Activated naive CD4-positive, alpha-beta T cell treated with anti-CD3 and anti-CD28 coated beads, Interleukin-2, amount 50 U/mL, for 24 hours (primary cell): ENCODE data around the gene NR6A1.

Experiments
- H3K27ac Mint-ChIP-seq: one replicate; pipeline ENCODE4 v1.8.0; 2021; ENCODE audit warnings: mild to moderate bottlenecking, mixed read lengths
- H3K27me3 Mint-ChIP-seq: one replicate; pipeline ENCODE4 v1.8.0; 2021; ENCODE audit warnings: mixed read lengths
- H3K36me3 Mint-ChIP-seq: one replicate; pipeline ENCODE4 v1.8.0; 2021; ENCODE audit warnings: mixed read lengths
- H3K4me1 Mint-ChIP-seq: one replicate; pipeline ENCODE4 v1.8.0; 2021; ENCODE audit warnings: mixed read lengths
- H3K4me3 Mint-ChIP-seq: one replicate; pipeline ENCODE4 v1.8.0; 2021; ENCODE audit warnings: mild to moderate bottlenecking, mixed read lengths
- H3K9me3 Mint-ChIP-seq: one replicate; pipeline ENCODE4 v1.8.0; 2021; ENCODE audit warnings: mixed read lengths

Gene NR6A1

DNA sequence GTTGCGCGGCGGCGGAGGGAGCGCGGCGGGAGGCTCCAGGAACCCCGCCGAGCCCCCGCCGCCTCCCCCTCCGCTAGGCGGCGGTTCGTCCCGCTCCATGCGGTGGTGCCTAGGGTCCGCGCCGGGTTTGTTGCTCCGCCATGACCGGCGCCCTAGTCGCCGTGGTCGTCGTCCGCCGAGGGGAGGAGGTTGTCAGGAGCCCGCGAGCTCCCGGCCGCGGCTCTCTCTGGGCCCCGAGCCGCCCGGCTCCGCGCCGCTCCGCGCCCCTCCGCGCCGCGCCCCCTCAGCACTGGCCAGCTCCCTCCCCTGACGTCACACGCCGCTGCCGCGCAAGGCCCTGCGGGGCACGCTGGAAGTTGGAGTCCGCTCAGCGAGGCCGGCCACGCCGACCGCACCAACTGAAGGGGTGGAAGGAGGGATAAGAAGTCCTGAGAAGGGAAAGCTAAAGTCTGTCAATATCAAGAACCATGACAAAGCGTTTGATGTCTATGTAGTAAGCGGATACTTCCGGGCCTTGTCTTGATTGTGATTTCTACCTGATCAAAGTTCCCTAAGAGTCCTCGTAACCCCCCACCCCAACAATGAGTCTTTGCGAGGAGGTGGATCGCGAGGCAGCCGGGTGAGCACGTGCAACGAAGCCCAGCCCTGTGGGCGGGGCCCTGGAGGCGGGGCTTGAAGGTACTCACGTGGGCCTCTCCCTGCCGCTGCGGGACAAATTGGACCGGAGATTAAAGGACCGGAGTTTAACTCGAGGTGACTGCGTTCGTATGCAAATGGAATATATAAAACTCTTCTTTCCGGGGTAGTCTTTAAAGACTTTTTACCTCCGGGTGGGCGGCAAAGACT is at the start of gene NR6A1:
TSS of gene NR6A1 (minus strand) at position 291 of the 846 bp plus-strand sequence.
- H3K27ac Mint-ChIP-seq, result peak within 1 kb of the TSS; percentile 93
- H3K27me3 Mint-ChIP-seq, result peaks cover 64% of the 10 kb centered on the region
- peaks cover 46% of the 10 kb centered on the region for H3K4me1 Mint-ChIP-seq
- no peaks in the 10 kb centered on the region for H3K36me3 Mint-ChIP-seq
- H3K9me3 Mint-ChIP-seq, result no peaks in the 10 kb centered on the region
- peak within 1 kb of the TSS; percentile 96 for H3K4me3 Mint-ChIP-seq

DNA sequence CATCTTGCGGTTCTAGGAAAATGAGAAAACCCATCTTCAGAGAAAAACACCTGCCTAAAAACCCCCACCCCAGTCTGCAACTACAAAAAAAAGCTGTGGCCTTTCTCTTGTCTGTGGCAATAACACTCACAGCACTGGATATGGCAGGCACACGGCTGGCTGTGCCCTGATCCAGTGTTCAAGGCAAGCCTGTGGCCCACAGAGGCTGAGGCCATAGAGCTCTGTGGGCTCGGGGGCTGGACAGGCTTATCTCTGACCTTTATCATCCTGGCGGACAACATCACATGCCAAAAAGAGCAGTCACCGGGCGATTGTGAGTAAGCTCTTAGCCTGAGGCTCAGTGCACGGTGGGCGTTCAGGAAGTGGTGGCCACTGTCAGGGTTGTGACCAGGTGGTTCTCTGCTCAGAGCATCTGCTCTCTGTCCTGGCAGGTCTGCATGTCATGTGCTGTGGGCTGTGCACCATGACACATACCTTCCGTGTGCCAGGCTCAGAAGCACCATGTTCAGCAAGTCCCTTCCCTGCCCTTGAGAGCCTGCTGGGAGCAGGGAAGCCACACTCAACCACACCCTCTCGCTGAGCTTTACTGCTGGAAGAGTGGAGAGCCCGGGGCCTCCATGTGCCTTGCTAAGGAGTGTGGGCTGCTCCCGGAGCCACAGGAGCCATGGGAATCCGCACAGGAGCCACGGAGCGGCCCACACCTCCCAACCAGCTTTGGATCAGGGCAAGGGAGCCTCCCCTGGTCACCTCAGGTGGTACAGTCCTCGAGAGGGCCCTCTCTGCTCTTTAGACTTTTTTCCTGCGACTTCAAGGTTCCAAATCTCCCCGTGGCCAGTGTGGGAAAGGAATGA is 47.5 kb upstream of the NR6A1 start:
- Mint-ChIP-seq H3K4me3 (no peak overlapping the region), H3K27me3 (no peaks in the 10 kb centered on the region), H3K4me1 (no peaks in the 10 kb centered on the region), H3K36me3 (no peaks in the 10 kb centered on the region), H3K27ac (no peak overlapping the region), H3K9me3 (no peaks in the 10 kb centered on the region)

DNA sequence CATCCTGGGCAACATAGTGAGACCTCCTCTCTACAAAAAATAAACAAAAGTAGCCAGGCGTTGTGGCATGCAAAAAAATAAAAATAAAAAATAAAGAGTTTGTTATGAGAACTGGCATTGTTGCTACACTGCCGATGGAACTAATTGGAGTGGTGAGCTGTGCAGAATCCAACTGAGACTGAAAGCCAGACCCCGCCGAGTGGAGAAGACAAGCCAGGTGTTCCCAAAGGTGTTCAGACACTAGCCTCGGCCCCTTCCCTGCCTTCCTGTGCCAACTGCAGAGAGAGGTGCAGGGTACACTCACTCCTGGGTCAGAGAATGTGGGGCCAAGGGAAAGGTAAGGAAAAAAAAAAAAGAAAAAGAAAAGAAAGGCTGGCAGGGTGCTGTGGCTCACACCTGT is 44.5 kb upstream of the NR6A1 start:
- Mint-ChIP-seq H3K4me3 (no peak overlapping the region), H3K27ac (no peak overlapping the region), H3K4me1 (no peaks in the 10 kb centered on the region), H3K9me3 (no peaks in the 10 kb centered on the region), H3K27me3 (no peaks in the 10 kb centered on the region), H3K36me3 (no peaks in the 10 kb centered on the region)

DNA sequence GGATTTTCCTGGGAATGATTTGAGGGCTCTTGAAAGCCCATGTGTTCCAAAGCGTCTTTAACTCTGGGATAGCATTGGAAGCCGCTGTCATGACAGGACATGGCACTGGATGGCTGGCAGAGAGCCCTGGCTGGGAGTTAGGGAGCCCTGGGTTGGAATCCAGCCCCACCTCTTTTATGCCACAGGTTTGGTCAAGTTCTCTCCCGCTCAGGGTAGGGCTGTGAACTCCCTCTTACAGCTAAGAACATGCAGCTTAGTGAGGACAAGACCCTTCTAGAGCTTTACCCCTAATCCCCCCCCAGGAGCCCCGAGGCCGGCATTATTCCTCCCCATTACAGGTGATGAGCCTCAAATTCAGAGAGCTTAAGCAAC is 43.0 kb upstream of the NR6A1 start:
- no peaks in the 10 kb centered on the region for H3K27me3 Mint-ChIP-seq
- H3K36me3 Mint-ChIP-seq, result no peaks in the 10 kb centered on the region
- H3K4me1 Mint-ChIP-seq, result no peaks in the 10 kb centered on the region
- H3K4me3 Mint-ChIP-seq, result no peak overlapping the region
- no peaks in the 10 kb centered on the region for H3K9me3 Mint-ChIP-seq
- no peak overlapping the region for H3K27ac Mint-ChIP-seq

DNA sequence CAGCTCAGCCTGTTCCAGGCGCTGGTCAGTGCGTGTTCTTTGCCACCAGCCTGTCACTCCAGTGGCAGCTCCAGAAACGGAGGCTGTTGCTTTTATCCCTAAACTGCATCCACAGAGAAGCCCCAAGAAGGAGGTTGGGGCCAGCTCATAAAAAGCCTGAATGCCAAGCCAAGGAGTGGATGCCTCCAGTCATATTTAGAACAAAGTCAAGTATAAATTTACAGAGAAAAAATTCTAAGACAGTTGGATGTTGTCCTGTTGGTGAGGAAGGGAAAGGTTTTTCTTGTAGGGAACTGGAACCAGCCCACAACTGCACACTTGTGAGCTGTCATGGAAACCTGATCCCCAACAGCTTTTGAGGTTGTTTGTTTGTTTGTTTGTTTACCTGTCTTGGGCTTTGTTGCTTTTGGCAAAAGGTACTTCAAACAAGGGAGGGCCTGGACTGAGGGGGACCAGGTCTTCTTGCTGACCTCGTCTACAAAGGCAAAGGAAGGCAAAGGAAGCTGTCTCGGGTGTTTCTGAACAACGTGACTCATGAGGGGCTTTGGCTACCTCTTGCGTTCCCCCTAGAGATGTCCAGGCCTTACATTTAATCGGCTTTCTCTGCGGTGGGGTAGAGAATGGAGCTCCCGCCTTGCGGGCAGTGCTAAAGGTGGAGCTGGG is 42.5 kb upstream of the NR6A1 start:
- Mint-ChIP-seq H3K27ac (no peak overlapping the region), H3K27me3 (no peaks in the 10 kb centered on the region), H3K36me3 (no peaks in the 10 kb centered on the region), H3K4me1 (no peaks in the 10 kb centered on the region), H3K9me3 (no peaks in the 10 kb centered on the region), H3K4me3 (no peak overlapping the region)

DNA sequence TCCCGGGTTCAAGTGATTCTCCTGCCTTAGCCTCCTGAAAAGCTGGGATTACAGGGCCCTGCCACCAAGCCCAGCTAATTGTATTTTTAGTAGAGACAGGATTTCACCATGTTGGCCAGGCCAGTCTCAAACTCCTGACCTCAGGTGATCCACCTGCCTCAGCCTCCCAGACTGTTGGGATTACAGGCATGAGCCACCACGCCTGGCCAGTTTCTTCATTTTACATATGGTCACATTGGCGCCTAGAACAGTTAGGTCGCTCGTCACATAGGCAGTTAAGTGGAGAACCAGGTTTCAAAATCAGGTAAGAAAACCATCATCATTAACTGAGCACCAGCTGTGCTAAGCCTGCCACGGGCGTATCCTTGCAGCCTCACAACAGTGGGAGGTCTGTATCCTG is 41.9 kb upstream of the NR6A1 start:
- Mint-ChIP-seq H3K4me3 (no peak overlapping the region), H3K27me3 (no peaks in the 10 kb centered on the region), H3K4me1 (no peaks in the 10 kb centered on the region), H3K27ac (no peak overlapping the region), H3K9me3 (no peaks in the 10 kb centered on the region), H3K36me3 (no peaks in the 10 kb centered on the region)

DNA sequence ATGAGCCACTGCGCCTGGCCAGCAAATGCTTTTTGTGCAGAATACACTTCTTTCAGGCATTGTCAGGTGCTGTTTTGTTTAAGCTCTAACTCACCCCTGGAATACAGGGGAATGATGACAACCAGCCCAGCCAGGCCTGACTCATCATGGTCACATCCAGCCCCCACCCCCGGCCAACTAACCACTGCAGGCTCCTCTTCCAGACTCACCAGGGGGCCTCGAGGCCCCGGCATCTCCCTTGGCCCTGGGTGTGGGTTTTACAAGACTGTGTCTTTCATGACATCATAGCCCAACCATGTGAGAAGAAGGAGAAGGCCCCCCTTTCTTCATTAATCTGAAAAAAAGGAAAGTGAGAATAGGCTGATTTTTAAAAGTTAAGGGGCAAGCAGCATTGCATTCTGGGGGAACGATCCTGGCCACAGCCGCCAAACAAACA is 41.3 kb upstream of the NR6A1 start:
- Mint-ChIP-seq H3K9me3 (no peaks in the 10 kb centered on the region), H3K36me3 (no peaks in the 10 kb centered on the region), H3K4me3 (no peak overlapping the region), H3K4me1 (no peaks in the 10 kb centered on the region), H3K27me3 (no peaks in the 10 kb centered on the region), H3K27ac (no peak overlapping the region)

DNA sequence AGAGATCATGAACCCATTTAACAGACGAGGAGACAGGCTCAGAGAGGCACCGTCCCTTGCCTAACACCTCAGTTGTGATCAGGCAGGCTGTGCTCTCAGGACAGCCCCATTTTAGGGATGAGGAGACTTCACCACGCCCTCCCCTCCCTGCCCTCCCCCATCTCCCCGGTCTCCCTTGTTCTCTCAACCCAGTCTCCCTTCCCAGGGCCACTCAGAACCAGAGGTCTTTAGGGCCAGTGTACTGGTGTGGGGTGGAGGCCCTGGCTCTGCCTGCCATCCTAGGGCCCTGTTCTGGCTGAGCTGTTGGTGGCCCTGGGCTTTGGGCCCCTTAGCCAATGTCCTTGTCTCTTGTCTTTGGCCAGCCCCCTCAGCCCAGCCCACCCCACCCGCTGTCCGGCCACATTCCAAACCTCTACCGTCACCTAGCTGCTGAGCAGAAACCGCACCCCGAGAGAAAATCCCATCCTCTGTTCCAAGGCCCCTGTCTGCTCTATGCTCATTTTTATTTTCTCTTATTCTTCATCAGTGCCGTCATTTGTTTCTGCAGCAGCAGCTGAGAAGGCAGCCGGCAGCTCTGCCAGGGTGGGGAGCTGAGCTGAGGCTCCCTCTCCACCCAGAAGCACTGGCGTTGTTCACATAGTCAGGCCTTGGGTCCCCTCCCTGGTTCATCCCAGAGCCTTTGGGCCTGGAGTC is 39.7 kb upstream of the NR6A1 start:
- no peaks in the 10 kb centered on the region for H3K36me3 Mint-ChIP-seq
- H3K27ac Mint-ChIP-seq, result no peak overlapping the region
- no peak overlapping the region for H3K4me3 Mint-ChIP-seq
- no peaks in the 10 kb centered on the region for H3K4me1 Mint-ChIP-seq
- no peaks in the 10 kb centered on the region for H3K9me3 Mint-ChIP-seq
- no peaks in the 10 kb centered on the region for H3K27me3 Mint-ChIP-seq

DNA sequence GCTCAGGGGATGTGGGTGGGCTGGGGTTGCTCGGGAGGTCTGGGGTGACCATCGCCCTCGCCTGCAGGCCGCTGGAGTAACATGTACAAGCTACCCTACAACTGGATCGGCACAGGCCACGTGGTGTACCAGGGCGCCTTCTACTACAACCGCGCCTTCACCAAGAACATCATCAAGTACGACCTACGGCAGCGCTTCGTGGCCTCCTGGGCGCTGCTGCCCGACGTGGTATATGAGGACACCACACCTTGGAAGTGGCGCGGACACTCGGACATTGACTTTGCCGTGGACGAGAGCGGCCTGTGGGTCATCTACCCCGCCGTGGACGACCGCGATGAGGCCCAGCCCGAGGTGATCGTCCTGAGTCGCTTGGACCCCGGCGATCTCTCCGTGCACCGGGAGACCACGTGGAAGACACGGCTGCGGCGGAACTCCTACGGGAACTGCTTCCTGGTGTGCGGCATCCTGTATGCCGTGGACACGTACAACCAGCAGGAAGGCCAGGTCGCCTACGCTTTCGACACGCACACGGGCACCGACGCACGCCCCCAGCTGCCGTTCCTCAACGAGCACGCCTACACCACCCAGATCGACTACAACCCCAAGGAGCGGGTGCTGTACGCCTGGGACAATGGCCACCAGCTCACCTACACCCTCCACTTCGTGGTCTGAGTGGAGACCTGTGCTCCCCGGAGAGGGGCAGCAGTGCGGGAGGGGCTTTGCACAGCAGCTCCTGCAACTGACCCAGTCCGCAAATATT is 38.8 kb upstream of the NR6A1 start:
- H3K27ac Mint-ChIP-seq, result no peak overlapping the region
- H3K36me3 Mint-ChIP-seq, result no peaks in the 10 kb centered on the region
- no peak overlapping the region for H3K4me3 Mint-ChIP-seq
- H3K27me3 Mint-ChIP-seq, result no peaks in the 10 kb centered on the region
- no peaks in the 10 kb centered on the region for H3K4me1 Mint-ChIP-seq
- no peaks in the 10 kb centered on the region for H3K9me3 Mint-ChIP-seq

DNA sequence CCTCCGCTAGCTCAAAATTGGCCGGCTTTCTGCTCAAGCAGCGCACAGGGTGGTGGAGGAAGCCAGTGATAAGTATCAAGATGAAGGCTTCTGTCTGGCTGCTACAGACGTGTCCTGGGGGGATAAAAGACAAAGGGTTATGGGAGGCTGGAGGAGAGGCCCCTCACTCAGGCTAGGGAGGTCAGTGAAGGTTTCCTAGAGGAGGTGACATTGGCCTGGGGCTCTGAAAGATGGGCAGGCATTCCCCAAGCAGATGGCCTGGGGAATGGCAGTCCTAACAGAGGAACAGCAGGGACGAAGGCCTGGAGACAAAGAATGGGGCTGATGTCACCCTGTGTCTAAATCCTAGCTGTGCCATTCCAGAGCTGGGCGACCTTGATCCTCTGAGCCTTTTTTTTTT is 38.1 kb upstream of the NR6A1 start:
- H3K9me3 Mint-ChIP-seq, result no peaks in the 10 kb centered on the region
- no peaks in the 10 kb centered on the region for H3K27me3 Mint-ChIP-seq
- H3K4me1 Mint-ChIP-seq, result no peaks in the 10 kb centered on the region
- H3K27ac Mint-ChIP-seq, result no peak overlapping the region
- H3K4me3 Mint-ChIP-seq, result no peak overlapping the region
- H3K36me3 Mint-ChIP-seq, result no peaks in the 10 kb centered on the region

DNA sequence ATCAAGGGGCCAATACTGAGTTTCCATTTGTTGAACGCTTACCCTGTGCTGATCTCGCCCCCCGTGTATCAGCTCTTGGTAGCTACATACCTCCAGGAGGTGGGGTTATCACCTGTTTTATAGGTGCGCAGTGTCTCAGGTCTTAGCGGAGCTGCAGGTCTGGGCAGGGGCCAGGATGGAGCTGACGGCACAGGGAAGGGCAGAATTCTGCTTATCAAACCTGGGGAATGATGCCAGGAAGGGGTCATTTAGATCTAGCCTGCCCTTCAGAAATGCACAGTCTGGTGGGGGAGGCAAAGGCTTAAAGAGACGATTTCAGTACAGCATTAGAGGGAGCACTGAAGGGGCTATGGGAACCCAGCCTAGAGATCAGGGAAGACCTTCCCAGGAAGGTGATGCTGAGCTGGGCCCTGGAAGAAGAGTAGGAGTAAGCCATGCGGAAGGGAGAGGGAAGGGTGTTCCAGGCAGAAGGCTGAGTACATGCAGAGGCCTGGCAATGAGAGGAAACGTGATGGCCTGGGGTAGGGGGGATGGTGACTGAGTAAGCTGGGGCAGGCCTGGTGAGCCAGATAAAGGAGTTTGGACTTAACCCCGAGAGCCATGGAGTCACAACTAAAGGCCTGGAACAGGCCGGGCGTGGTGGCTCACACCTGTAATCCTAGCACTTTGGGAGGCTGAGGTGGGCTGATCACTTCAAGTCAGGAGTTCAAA is 37.3 kb upstream of the NR6A1 start:
- H3K27me3 Mint-ChIP-seq, result no peaks in the 10 kb centered on the region
- H3K27ac Mint-ChIP-seq, result no peak overlapping the region
- no peak overlapping the region for H3K4me3 Mint-ChIP-seq
- H3K36me3 Mint-ChIP-seq, result no peaks in the 10 kb centered on the region
- no peaks in the 10 kb centered on the region for H3K9me3 Mint-ChIP-seq
- H3K4me1 Mint-ChIP-seq, result no peaks in the 10 kb centered on the region

DNA sequence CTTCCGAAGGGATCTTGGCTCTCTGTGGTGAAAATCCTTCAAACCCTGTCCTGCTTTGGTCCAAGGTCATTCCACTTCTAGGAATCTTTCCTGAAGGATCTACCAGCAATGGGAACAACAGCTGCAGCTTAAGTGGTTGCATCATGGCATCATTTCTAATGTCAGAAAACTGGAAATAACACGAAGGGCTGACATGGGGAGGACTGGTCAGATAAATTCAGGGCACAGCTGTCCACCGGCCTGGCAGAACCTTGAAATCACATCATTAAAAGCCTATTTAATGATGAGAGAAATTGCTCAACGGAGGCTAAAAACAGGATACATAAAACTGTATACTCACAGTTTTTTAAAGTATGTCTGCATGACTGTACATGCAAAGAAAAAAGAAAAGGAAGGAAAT is 34.1 kb upstream of the NR6A1 start:
- Mint-ChIP-seq H3K9me3 (no peaks in the 10 kb centered on the region), H3K36me3 (no peaks in the 10 kb centered on the region), H3K27me3 (no peaks in the 10 kb centered on the region), H3K4me3 (no peak overlapping the region), H3K4me1 (no peaks in the 10 kb centered on the region), H3K27ac (no peak overlapping the region)

DNA sequence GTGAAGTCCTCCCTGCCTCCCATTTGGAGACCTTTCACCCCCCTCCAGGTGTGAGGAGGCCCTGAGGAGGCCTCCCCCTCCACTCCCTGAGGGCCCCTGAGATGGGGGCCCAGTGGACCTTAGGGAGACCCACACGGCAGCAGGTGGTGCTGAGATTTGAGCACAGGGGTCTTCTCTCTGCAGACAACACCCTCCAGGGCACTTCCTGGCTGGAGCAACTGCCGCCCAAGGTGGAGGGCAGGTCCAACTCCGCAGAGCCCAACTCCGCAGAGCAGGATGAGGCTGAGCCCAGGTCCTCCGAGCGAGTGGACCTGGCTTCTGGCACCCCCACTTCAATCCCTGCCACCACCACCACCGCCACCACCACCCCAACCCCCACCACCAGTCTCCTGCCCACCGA is 32.8 kb upstream of the NR6A1 start:
- Mint-ChIP-seq H3K27me3 (no peaks in the 10 kb centered on the region), H3K9me3 (no peaks in the 10 kb centered on the region), H3K4me1 (no peaks in the 10 kb centered on the region), H3K36me3 (no peaks in the 10 kb centered on the region), H3K27ac (no peak overlapping the region), H3K4me3 (no peak overlapping the region)

DNA sequence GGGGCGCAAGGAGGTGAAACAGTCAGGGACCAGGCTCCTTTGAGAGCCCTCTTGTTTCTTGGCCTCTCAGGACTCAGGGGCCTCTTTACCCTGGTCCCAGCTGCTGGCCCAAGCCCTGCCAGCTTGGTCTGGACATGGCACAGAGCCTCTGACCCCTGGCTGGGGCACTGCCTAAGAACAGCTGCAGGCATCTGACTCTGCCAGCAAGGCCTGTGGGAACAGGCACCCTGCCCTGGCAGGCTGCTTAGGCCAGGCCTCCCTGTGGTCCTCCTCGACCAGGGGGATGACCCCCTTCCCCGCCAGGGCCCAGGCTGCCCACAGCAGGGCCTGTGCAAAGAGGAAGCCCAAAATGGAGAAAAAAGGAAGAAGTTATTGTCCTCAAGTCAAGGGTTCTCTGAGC is 31.3 kb upstream of the NR6A1 start:
- H3K9me3 Mint-ChIP-seq, result no peaks in the 10 kb centered on the region
- no peaks in the 10 kb centered on the region for H3K4me1 Mint-ChIP-seq
- no peak overlapping the region for H3K4me3 Mint-ChIP-seq
- H3K36me3 Mint-ChIP-seq, result no peaks in the 10 kb centered on the region
- H3K27me3 Mint-ChIP-seq, result peaks cover 2% of the 10 kb centered on the region
- H3K27ac Mint-ChIP-seq, result no peak overlapping the region
